Stimulated activated naive CD8-positive, alpha-beta T cell treated with anti-CD3 and anti-CD28 coated beads, Interleukin-15, Interleukin-2, amounts not matched to agents 100 ng/mL and 50 ng/mL, for 24 hours (primary cell): ENCODE measurements around the gene MET.

Experiments used
- H3K27ac Mint-ChIP-seq: one replicate; pipeline ENCODE4 v1.8.0; 2021; ENCODE audit warnings: mild to moderate bottlenecking, mixed read lengths
- H3K27me3 Mint-ChIP-seq: one replicate; pipeline ENCODE4 v1.8.0; 2021; ENCODE audit warnings: mixed read lengths
- H3K36me3 Mint-ChIP-seq: one replicate; pipeline ENCODE4 v1.8.0; 2021; ENCODE audit warnings: low read depth, mixed read lengths
- H3K4me1 Mint-ChIP-seq: one replicate; pipeline ENCODE4 v1.8.0; 2021; ENCODE audit warnings: low read depth, mixed read lengths
- H3K4me3 Mint-ChIP-seq: one replicate; pipeline ENCODE4 v1.8.0; 2021; ENCODE audit warnings: mild to moderate bottlenecking, mixed read lengths
- H3K9me3 Mint-ChIP-seq: one replicate; pipeline ENCODE4 v1.8.0; 2021; ENCODE audit warnings: mixed read lengths

MET gene

GRCh38 chr7:116781584-116781983 is 109.6 kb downstream of the MET start:
- H3K27ac Mint-ChIP-seq, result no peak overlapping the region

GRCh38 chr7:116782177-116782711 is 110.2 kb downstream of the MET start:
- Mint-ChIP-seq H3K9me3 (no peaks in the 10 kb centered on the region), H3K4me1 (peaks cover 13% of the 10 kb centered on the region), H3K36me3 (no peaks in the 10 kb centered on the region), H3K27me3 (peaks cover 11% of the 10 kb centered on the region), H3K4me3 (no peak overlapping the region), H3K27ac (no peak overlapping the region)

More at GRCh38 chr7:116781584-116781983, 109.6 kb downstream of the MET start:
- Mint-ChIP-seq H3K4me3 (no peak overlapping the region), H3K27me3 (peaks cover 11% of the 10 kb centered on the region), H3K4me1 (peaks cover 14% of the 10 kb centered on the region), H3K36me3 (no peaks in the 10 kb centered on the region), H3K9me3 (no peaks in the 10 kb centered on the region)

GRCh38 chr7:116783666-116784318 is 111.8 kb downstream of the MET start:
- peaks cover 8% of the 10 kb centered on the region for H3K27me3 Mint-ChIP-seq
- H3K4me1 Mint-ChIP-seq, result peaks cover 6% of the 10 kb centered on the region
- H3K9me3 Mint-ChIP-seq, result no peaks in the 10 kb centered on the region

GRCh38 chr7:116784647-116785046 is 112.7 kb downstream of the MET start:
- Mint-ChIP-seq H3K9me3 (no peaks in the 10 kb centered on the region), H3K4me1 (peaks cover 6% of the 10 kb centered on the region), H3K27ac (no peak overlapping the region), H3K36me3 (no peaks in the 10 kb centered on the region), H3K4me3 (no peak overlapping the region), H3K27me3 (peaks cover 5% of the 10 kb centered on the region)

More at GRCh38 chr7:116783666-116784318, 111.8 kb downstream of the MET start:
- Mint-ChIP-seq H3K4me3 (no peak overlapping the region), H3K27ac (no peak overlapping the region), H3K36me3 (no peaks in the 10 kb centered on the region)

GRCh38 chr7:116785843-116786242 is 113.8 kb downstream of the MET start:
- Mint-ChIP-seq H3K9me3 (no peaks in the 10 kb centered on the region), H3K4me3 (no peak overlapping the region), H3K27ac (no peak overlapping the region), H3K4me1 (peaks cover 5% of the 10 kb centered on the region), H3K27me3 (peaks cover 5% of the 10 kb centered on the region), H3K36me3 (no peaks in the 10 kb centered on the region)

GRCh38 chr7:116786791-116787443 is 114.9 kb downstream of the MET start:
- Mint-ChIP-seq H3K4me1 (no peaks in the 10 kb centered on the region), H3K36me3 (no peaks in the 10 kb centered on the region), H3K9me3 (no peaks in the 10 kb centered on the region), H3K27ac (no peak overlapping the region), H3K27me3 (peaks cover 5% of the 10 kb centered on the region), H3K4me3 (no peak overlapping the region)

- H3K4me1 Mint-ChIP-seq, result no peaks in the 10 kb centered on the region
- H3K9me3 Mint-ChIP-seq, result no peaks in the 10 kb centered on the region
Measured at GRCh38 chr7:116787881-116788280, 115.9 kb downstream of the MET start.

GRCh38 chr7:116788572-116789197 is 116.7 kb downstream of the MET start:
- Mint-ChIP-seq H3K9me3 (no peaks in the 10 kb centered on the region), H3K27ac (no peak overlapping the region), H3K27me3 (peaks cover under 1% of the 10 kb centered on the region), H3K4me3 (no peak overlapping the region), H3K36me3 (no peaks in the 10 kb centered on the region), H3K4me1 (no peaks in the 10 kb centered on the region)

More at GRCh38 chr7:116787881-116788280, 115.9 kb downstream of the MET start:
- Mint-ChIP-seq H3K4me3 (no peak overlapping the region), H3K27me3 (no peaks in the 10 kb centered on the region), H3K27ac (no peak overlapping the region), H3K36me3 (no peaks in the 10 kb centered on the region)

GRCh38 chr7:116790025-116790424 is 118.0 kb downstream of the MET start:
- Mint-ChIP-seq H3K27ac (no peak overlapping the region), H3K4me3 (no peak overlapping the region), H3K4me1 (no peaks in the 10 kb centered on the region), H3K27me3 (peaks cover 4% of the 10 kb centered on the region), H3K9me3 (no peaks in the 10 kb centered on the region), H3K36me3 (no peaks in the 10 kb centered on the region)

- Mint-ChIP-seq H3K27ac (no peak overlapping the region), H3K9me3 (no peaks in the 10 kb centered on the region), H3K4me1 (no peaks in the 10 kb centered on the region), H3K4me3 (no peak overlapping the region), H3K36me3 (no peaks in the 10 kb centered on the region), H3K27me3 (peaks cover 7% of the 10 kb centered on the region)
Measured at GRCh38 chr7:116792813-116793212, 120.8 kb downstream of the MET start.

- Mint-ChIP-seq H3K9me3 (no peaks in the 10 kb centered on the region), H3K27ac (no peak overlapping the region), H3K27me3 (peaks cover 12% of the 10 kb centered on the region), H3K36me3 (no peaks in the 10 kb centered on the region), H3K4me1 (no peaks in the 10 kb centered on the region), H3K4me3 (no peak overlapping the region)
Measured at GRCh38 chr7:116793795-116794340, 121.9 kb downstream of the MET start.

- Mint-ChIP-seq H3K4me3 (no peak overlapping the region), H3K36me3 (no peaks in the 10 kb centered on the region), H3K4me1 (no peaks in the 10 kb centered on the region), H3K9me3 (no peaks in the 10 kb centered on the region), H3K27me3 (peaks cover 24% of the 10 kb centered on the region), H3K27ac (no peak overlapping the region)
Measured at GRCh38 chr7:116796471-116796870, 124.5 kb downstream of the MET start.

- peaks cover 24% of the 10 kb centered on the region for H3K27me3 Mint-ChIP-seq
- no peaks in the 10 kb centered on the region for H3K9me3 Mint-ChIP-seq
- no peak overlapping the region for H3K4me3 Mint-ChIP-seq
- H3K36me3 Mint-ChIP-seq, result no peaks in the 10 kb centered on the region
- H3K27ac Mint-ChIP-seq, result no peak overlapping the region
- H3K4me1 Mint-ChIP-seq, result peaks cover 3% of the 10 kb centered on the region
Measured at GRCh38 chr7:116797612-116798011, 125.6 kb downstream of the MET start.

- Mint-ChIP-seq H3K27me3 (peaks cover 24% of the 10 kb centered on the region), H3K36me3 (no peaks in the 10 kb centered on the region), H3K4me3 (no peak overlapping the region), H3K9me3 (no peaks in the 10 kb centered on the region), H3K4me1 (peaks cover 8% of the 10 kb centered on the region), H3K27ac (no peak overlapping the region)
Measured at GRCh38 chr7:116798232-116798631, 126.2 kb downstream of the MET start.

- H3K27me3 Mint-ChIP-seq, result peaks cover 27% of the 10 kb centered on the region
- H3K4me3 Mint-ChIP-seq, result no peak overlapping the region
- peaks cover 8% of the 10 kb centered on the region for H3K4me1 Mint-ChIP-seq
- no peak overlapping the region for H3K27ac Mint-ChIP-seq
- H3K9me3 Mint-ChIP-seq, result no peaks in the 10 kb centered on the region
- H3K36me3 Mint-ChIP-seq, result no peaks in the 10 kb centered on the region
Measured at GRCh38 chr7:116799916-116800315, 127.9 kb downstream of the MET start.
